ENCODE results near the gene DNAJC13.

The DNAJC13 gene

GRCh38 chr3:132486099-132486498 is 68.8 kb downstream of the DNAJC13 start:
- no peak for DNase-seq (ENCODE audit: low read depth)

DNA sequence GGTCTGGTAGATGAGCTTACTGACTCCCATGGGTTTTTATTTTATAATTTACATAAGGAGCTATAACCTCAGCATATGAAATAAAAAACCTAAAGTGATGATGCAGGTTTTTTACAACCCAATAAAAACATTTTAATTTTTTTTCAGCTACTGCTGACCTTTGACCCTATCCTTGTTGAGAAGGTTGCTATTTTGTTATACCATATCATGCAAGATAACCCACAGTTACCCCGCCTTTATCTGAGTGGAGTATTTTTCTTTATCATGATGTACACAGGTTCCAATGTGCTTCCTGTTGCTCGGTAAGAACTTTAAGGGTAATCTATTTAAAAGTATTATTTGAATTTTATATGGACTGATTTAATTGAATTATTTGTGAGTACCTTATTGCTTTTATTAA is 70.8 kb downstream of the DNAJC13 start:
- DNase-seq (ENCODE audit: low read depth): no peak

- DNase-seq (ENCODE audit: low read depth): no peak
These were observed 81.8 kb downstream of the DNAJC13 start for GRCh38 chr3:132499071-132499470.

DNA sequence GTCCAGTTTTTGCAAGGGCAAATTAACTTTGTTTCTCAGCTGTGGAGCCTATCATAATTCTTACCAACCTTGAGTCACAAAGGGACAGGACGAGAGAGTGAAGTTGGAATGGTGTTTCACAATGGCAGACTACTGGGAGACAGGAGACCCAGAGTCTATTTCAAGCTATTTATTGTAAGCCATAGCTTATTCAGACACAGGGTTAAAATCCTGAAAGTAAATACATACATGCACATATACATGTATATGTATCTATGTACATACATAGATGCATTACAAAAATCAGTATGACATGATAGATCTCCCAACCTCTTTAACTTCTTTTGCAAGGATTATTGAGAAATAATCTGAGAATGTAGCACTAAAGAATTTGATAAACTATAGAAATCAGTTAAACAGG is 86.3 kb downstream of the DNAJC13 start:
- no peak for DNase-seq (ENCODE audit: low read depth)

DNA sequence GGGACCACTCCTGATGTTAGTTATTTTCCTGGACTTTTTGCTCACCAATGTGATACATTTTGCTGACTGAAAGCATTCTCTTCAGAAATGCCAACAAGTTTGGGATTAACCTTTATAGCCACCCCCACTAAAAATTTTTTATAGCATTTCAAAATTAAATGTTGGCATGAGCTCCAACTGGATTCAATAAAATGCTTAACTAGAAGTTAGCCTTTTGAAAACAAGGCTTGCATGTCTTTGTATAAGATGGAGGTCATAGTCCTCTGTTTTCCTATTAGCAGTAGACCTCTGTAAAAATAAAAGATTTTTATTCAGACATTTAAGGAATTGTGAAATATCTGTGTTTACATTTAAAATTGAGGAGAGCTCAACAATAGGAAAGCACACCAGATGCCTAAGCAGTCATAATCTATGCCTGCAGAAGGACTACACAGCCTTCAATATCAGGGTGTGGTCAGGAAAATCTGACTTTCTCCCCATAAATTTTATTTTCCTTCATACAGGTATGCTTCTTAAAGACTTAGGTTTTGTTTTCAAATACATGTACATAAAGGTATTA is 87.2 kb downstream of the DNAJC13 start:
- no peak for DNase-seq (ENCODE audit: low read depth)

DNA sequence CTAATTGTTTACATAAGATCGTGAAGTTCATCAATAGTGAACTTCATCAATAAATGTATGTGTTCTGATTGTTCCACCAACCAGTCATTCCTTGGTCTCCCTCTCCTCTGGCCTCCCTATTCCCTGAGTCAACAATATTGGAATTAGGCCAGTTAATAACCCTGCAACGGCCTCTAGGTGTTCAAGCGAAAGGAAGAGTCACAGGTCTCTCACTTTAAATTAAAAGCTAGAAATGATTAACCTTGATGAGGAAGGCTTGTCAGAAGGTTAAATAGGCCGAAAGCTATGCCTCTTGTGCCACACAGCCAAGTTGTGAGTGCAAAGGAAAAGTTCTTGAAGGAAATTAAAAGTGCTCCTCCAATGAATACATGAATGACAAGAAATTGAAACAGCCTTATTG is 90.4 kb downstream of the DNAJC13 start:
- no peak for DNase-seq (ENCODE audit: low read depth)

DNA sequence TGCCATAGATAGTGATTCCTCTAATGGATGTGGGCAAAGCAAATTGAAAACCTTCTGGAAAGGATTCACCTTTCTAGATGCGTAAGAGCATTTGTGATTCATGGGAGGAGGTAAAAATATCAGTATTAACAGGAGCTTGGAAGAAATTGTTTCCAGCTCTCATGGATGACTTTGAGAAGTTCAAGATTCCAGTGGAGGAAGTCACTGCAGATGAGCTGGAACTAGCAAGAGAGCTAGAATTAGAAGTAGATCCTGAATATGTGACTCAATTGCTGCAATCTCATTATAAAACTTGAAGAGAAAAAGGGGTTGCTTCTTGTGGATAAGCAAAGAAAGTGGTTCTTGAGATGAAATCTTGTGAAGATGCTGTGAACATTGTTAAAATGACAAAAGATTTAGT is 91.8 kb downstream of the DNAJC13 start:
- DNase-seq (ENCODE audit: low read depth): no peak

DNA sequence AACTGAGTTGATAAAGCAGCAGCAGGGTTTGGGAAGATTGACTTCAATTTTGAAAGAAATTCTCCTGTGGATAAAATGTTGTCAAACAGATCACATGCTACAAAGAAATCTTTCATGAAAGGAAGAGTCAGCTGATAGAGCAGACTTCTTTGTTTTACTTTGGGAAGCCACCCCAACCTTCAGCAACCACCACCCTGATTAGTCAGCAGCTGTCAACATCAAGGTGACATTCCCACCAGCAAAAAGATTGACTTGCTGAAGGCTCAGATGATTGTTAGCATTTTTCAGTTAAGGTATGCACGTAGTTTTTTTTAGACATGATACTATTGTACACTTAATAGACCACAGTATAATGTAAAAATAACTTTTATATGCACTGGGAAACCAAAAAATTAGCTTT is 92.2 kb downstream of the DNAJC13 start:
- no peak for DNase-seq (ENCODE audit: low read depth)

DNA sequence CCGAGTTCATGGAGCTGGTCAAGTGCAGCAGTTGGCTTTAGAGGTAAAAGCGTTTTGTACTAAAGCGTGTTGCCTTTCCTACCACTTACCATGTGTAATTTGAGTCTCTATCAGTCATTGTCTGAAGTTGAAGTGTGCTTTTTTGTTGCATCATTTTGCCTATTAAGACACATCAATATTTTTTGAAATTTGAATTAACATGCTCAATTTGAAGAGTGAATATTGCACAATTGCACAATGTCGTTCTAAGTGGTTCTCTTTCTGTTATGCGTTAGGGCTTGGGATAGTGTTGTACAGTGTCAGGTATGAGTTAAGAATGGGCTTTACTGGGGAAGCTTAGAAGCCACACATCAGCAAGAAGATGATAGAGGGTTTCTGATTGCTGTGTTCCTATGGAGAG is 95.8 kb downstream of the DNAJC13 start:
- DNase-seq (ENCODE audit: low read depth): no peak

- no peak for DNase-seq (ENCODE audit: low read depth)
These were observed 100.0 kb downstream of the DNAJC13 start for GRCh38 chr3:132517311-132517710.

DNA sequence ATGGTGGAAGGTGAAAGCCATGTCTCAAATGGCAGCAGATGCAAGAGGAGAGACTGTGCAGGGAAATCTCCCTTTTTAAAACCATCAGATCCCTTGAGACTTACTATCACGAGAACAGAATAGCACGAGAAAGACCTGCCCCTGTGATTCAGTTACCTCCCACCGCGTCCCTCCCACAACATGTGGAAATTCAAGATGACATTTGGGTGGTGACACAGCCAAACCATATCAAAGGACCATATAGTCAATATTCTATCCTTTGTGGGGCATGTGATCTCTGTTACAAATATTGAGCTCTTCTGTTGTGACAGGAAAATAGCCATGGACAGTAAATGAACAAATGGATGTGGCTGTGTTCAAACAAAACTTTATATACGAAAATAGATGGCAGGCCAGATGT is 102.6 kb downstream of the DNAJC13 start:
- no peak for DNase-seq (ENCODE audit: low read depth)

DNA sequence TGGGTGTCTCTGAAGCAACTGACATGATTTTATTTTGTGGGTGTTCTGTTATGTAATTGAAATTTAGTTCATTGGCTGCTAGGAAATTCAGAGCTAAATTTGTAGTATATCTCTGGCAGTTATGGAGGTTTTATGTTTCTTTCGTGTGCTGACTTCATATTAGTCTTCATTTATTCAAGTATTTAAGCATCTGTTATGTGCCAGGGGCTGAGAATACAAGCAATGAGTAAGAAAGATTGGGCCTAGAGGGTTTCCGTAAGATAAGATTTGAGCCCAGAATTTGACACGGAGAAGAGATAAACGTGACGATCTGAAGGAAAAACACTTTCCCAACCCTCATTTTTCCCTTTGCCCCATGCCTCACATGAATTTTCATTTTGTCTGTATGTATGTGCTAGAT is 104.6 kb downstream of the DNAJC13 start:
- DNase-seq (ENCODE audit: low read depth): no peak

DNA sequence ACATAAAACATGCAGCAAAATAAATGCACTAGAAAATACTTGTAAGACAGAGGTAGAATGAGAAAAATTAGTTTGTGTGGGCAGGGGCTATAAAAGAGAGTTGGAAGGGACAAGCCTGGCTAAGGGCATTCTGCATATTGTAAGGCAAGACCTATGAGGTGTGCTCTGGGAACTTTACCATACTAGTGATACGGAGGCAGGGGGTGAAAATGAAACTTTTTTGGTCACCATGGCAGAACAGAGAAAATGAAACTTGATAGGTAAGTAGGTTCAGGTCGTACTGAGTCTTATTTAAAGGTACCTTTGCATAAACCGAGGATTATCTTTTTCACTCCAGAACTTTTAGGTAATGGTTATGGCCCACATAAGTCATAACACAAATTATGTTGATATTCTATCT is 105.1 kb downstream of the DNAJC13 start:
- no peak for DNase-seq (ENCODE audit: low read depth)

DNA sequence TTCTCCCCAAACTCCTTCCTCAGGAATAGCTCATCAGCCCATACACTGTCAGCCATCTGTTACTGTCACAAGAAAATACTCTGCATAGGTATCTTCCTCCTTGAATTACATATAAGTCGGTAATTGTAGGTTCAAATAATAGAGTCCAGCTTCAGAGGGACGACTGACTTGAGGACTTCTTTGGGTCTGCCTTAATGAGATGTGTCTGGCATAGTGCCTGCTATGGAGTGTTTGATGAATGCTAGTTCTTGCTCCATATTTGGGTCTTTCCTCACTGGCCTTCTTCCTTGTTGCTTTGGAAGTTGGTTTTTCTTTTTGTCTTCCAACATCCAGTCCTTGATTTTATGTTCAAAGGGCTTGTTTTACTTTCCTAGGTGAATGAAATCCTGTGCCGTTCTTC is 113.3 kb downstream of the DNAJC13 start:
- DNase-seq (ENCODE audit: low read depth): no peak

GRCh38 chr3:132535575-132536441 is 118.5 kb downstream of the DNAJC13 start:
- peak; percentile 46 for DNase-seq (ENCODE audit: low read depth)

DNA sequence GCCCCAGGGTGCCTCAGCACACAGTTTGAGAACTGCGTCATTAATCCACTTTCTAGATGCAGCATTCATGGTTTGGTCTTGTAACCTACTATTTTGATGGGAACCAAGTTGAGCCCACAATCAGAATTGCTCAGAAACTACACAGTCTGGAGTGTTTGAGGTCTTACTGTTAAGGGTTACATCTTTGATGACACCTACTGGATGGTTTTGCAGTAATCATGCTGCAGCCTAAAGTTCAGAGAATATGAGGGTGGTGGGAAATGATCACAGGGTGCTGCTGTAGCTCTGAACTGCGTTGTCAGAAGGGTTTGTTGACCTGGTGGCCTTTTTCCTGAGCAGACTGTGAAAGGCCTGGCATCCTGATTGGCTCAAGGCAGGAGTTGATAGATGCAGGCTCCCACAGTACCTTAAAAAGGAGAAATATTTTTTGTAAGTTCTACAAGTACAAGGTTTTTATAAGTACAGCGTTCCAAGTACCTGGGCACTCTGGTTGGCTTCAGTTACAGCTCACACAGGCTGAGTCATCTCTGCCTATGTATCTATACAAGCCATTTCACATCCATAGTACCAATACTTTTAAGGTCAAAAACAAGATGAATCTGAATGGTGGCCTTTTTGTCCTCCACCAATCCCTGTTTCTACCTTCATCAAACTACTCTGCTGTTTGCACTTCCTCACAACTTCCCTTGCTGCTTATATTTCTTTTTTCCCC is 119.3 kb downstream of the DNAJC13 start:
- DNase-seq (ENCODE audit: low read depth): no peak

DNA sequence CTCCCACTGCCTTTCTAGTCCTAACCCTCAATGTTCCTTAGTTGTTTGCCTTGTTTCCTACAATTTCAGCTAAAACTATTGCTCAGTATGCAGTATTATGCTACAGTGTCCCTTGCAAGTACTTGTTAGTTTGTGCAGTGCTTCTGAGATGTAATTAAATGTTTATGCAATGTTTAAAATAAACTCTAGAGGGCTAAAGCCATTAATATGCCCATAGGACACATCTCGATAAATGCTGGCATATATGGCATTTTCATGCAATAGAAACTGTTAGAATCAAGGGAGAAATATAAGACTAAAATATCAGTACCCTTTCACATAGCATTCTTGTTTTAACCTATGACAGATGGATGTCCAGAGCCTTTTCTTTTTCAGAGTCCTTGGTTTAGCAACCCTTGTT is 120.0 kb downstream of the DNAJC13 start:
- DNase-seq (ENCODE audit: low read depth): no peak

GRCh38 chr3:132538072-132538471 is 120.8 kb downstream of the DNAJC13 start:
- no peak for DNase-seq (ENCODE audit: low read depth)

DNA sequence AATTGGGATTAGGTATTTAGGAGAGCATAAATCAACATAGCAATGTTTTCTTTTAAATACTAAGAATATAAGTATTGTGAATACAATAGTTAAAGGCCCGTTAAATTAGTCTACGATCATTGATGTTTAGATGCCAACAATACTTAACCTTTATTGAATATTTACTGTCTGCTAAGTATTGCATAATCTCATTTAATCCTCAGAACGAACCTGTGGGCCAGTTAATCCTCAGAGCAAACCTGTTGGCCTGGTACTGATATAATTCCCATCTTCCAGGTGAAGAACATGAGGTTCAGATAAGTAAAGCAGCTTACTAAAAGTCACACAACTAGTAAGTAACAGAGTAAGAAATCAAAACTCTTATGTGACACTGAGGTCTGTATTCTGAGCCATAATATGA is 122.4 kb downstream of the DNAJC13 start:
- no peak for DNase-seq (ENCODE audit: low read depth)

- no peak for DNase-seq (ENCODE audit: low read depth)
These were observed 125.3 kb downstream of the DNAJC13 start for GRCh38 chr3:132542577-132542976.

DNA sequence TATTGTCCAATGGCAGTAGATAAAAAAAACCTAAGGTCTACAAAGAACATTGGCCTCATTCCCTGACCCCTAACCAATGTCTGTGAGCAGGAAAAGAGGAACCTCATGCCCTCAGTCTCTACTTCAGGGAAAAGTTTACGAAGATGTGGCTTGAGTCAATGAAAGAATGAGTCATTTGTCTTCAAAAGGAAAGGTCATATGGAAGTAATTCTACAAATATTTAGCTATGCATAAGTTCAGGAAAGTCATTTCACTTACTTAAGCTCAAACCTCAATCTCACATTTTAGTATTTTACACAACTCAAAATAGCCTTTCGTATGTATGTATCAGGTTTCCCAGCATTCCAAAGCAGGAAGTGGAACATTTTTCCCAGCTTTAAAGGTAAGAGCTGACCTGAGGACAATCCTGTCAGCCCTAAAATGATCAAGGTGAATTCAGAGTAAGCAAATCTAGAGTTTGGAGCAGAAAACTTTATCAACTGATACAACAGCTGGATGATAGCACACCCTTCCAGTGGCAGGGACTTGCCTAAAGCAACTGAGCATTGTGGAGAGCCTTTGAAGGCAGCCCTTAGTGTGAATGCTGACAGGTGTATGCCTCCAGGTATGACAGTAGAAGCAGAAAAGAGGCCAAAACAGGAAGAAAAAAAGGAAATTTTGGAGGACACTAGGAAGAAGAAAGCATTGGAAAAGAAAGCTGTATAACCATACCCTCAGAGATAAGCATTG is 125.9 kb downstream of the DNAJC13 start:
- DNase-seq (ENCODE audit: low read depth): no peak

DNA sequence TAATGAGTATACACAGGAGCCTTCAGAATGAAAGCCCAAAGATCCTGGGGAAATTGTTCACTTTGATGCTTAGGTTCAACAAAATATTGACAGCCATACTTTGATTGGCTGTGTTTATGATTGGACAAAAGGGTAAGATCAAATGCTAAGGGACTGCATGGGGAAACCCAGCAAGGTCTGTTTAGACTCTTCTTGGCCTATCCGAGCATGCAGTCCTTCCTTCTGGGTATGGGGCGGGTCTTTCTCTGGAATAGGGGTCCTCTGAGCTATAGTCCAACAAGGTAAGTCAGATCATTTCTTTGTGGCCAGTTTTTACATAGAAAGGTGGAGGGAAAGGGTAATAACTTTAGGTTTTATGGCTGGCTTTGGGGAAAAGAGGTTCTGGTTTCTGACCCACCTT is 126.8 kb downstream of the DNAJC13 start:
- no peak for DNase-seq (ENCODE audit: low read depth)

- no peak for DNase-seq (ENCODE audit: low read depth)
These were observed 128.2 kb downstream of the DNAJC13 start for GRCh38 chr3:132545471-132545870.
